GM12891 (cell line): ENCODE measurements around the gene ERN2.

ENCODE experiments used
- PAX5 ChIP-seq: IDR thresholded peaks from 2 replicates; pipeline ENCODE4 v1.6.1; 2011; ENCODE audit warnings: low read length, moderate library complexity, mild to moderate bottlenecking; ENCODE audit not compliant: insufficient read depth, severe bottlenecking
- POLR2A ChIP-seq: IDR thresholded peaks from 2 replicates; pipeline ENCODE4 v1.6.1; 2011; ENCODE audit warnings: low read depth, low read length, control low read depth
- POLR2AphosphoS5 ChIP-seq: IDR thresholded peaks from 2 replicates; pipeline ENCODE4 v1.6.1; 2011; ENCODE audit warnings: low read depth, low read length, control low read depth
- SPI1 ChIP-seq: IDR thresholded peaks from 2 replicates; pipeline ENCODE4 v1.6.1; 2011; ENCODE audit warnings: low read depth, low read length, control low read depth

- TF ChIP-seq POLR2A (peak; percentile 81), POLR2AphosphoS5 (peak; percentile 92), PAX5 (peak; percentile 48), SPI1 (peak; percentile 81)
Observed at GRCh38 chr16:23640931-23641765, 71.9 kb downstream of the ERN2 start, which contains the start of the genes DCTN5 and PALB2.
